NK-92 (cell line): Measurements from ENCODE around the gene BIK.
A peak's percentile ranks its signal among the peaks of the same experiment; 100 is the strongest.
"Not testable (repeated sequence)": the region's sequence is repeated elsewhere in the genome, so short reads cannot be mapped to it uniquely, and the experiment has no call there.

Experiments
- DNase-seq: peaks from one replicate; lab custom pipeline; 2025; ENCODE audit not compliant: unreplicated experiment; lab: John Stamatoyannopoulos, UW

The BIK gene

GRCh38 chr22:43104056-43104625 lies 6.4 kb upstream of the BIK start:
- DNase-seq = not testable (repeated sequence)

- DNase-seq = not testable (repeated sequence)
These were observed 5.6 kb upstream of the BIK start for GRCh38 chr22:43104950-43105349.

GRCh38 chr22:43106302-43106701 lies 4.2 kb upstream of the BIK start:
- DNase-seq = no peak

- DNase-seq = no peak
These were observed 1.0 kb upstream of the BIK start for GRCh38 chr22:43109511-43109910.

GRCh38 chr22:43109921-43110443 lies 568 bp upstream of the BIK start:
- peak; percentile 19 for DNase-seq

GRCh38 chr22:43110927-43111623 lies 525 bp downstream of the BIK start:
- no peak for DNase-seq

- no peak for DNase-seq
These were observed 3.1 kb downstream of the BIK start for GRCh38 chr22:43113526-43114251.

- DNase-seq = no peak
These were observed 4.4 kb downstream of the BIK start for GRCh38 chr22:43114958-43115357.

GRCh38 chr22:43116932-43117331 lies 6.4 kb downstream of the BIK start:
- DNase-seq = no peak

GRCh38 chr22:43118024-43118849 lies 7.7 kb downstream of the BIK start:
- DNase-seq = no peak

- DNase-seq = no peak
These were observed 8.5 kb downstream of the BIK start for GRCh38 chr22:43118953-43119458.

GRCh38 chr22:43126501-43127165 lies 16.1 kb downstream of the BIK start:
- no peak for DNase-seq

GRCh38 chr22:43127166-43127908 lies 16.8 kb downstream of the BIK start:
- DNase-seq = no peak

GRCh38 chr22:43128116-43128515 lies 17.6 kb downstream of the BIK start:
- no peak for DNase-seq

GRCh38 chr22:43128928-43129424 lies 18.4 kb downstream of the BIK start:
- DNase-seq = no peak

GRCh38 chr22:43129426-43130425 lies 19.2 kb downstream of the BIK start:
- DNase-seq = no peak

GRCh38 chr22:43131773-43132501 lies 21.4 kb downstream of the BIK start:
- DNase-seq = no peak

- no peak for DNase-seq
These were observed 22.9 kb downstream of the BIK start for GRCh38 chr22:43133401-43133800.
